HG02973 (cell line): Measurements from ENCODE around the gene CDK14.

Source experiments
- ATAC-seq: cut with Tn5 transposase; IDR thresholded peaks from one replicate; pipeline ENCODE4 v1.9.1; 2021; ENCODE audit warnings: moderate library complexity; ENCODE audit not compliant: unreplicated experiment

CDK14 gene

GRCh38 chr7:91235211-91235832, 639.2 kb downstream of the CDK14 start:
- no peak for ATAC-seq

- ATAC-seq, result no peak
These were observed 643.1 kb downstream of the CDK14 start for GRCh38 chr7:91239171-91239604.

GRCh38 chr7:91239772-91240171, 643.7 kb downstream of the CDK14 start:
- ATAC-seq, result no peak

GRCh38 chr7:91240376-91240941, 644.3 kb downstream of the CDK14 start:
- no peak for ATAC-seq

- ATAC-seq, result no peak
These were observed 646.1 kb downstream of the CDK14 start for GRCh38 chr7:91242097-91242844.

- ATAC-seq, result no peak
These were observed 647.6 kb downstream of the CDK14 start for GRCh38 chr7:91243591-91244301.

GRCh38 chr7:91247500-91247899, 651.4 kb downstream of the CDK14 start:
- ATAC-seq, result no peak

GRCh38 chr7:91248996-91249395, 652.9 kb downstream of the CDK14 start:
- no peak for ATAC-seq

- ATAC-seq, result no peak
These were observed 653.5 kb downstream of the CDK14 start for GRCh38 chr7:91249506-91250233.

- ATAC-seq, result no peak
These were observed 654.6 kb downstream of the CDK14 start for GRCh38 chr7:91250706-91251105.

- no peak for ATAC-seq
These were observed 655.8 kb downstream of the CDK14 start for GRCh38 chr7:91251877-91252276.
